B cell (primary cell): ENCODE measurements around the gene THSD4. TPM values are rescaled to one million over a fixed set of nuclear protein-coding genes. Genes with fewer than 3 reads are reported as not detected.

Experiments used
- ATAC-seq: fragments of 200-7000 bp; cut with Tn5 transposase; one replicate; pipeline ENCODE4 v1.10.0; 2021; ENCODE audit warnings: low read depth, mild to moderate bottlenecking, moderate number of reproducible peaks, moderate library complexity
- CTCF ChIA-PET: fragments of 350-600 bp; sonication (Branson Sonifier 250); formaldehyde crosslinking; loops from one replicate; lab custom pipeline; 2021; ENCODE audit warnings: antibody characterized with exemption, inconsistent platforms; lab: Charles Lee
- POLR2A ChIA-PET: fragments of 350-600 bp; sonication (Branson Sonifier 250); formaldehyde crosslinking; loops from one replicate; lab custom pipeline; 2021; ENCODE audit warnings: antibody characterized with exemption; lab: Charles Lee
- DNase-seq: peaks from one replicate; pipeline ENCODE4 v3.0.0; 2013
- H2AFZ ChIP-seq: 2 replicates; pipeline ENCODE4 v1.6.1; 2012; ENCODE audit warnings: mild to moderate bottlenecking, low read depth, low read length; ENCODE audit not compliant: insufficient read depth, poor library complexity, severe bottlenecking
- H3K27ac ChIP-seq, 2 donors: 1 replicate in 1 of 2; 2 replicates in 1 of 2; pipeline ENCODE4 v1.5.1; 2012 to 2013; ENCODE audit warnings: low read length in 2 of 2, mild to moderate bottlenecking in 2 of 2, moderate library complexity in 1 of 2
- H3K27me3 ChIP-seq, 4 experiments: fragments of 200-600 bp in 1 of 4; sonication (generic) in 1 of 4; replicated peaks in 1 of 4; 1 replicate in 2 of 4; 2 replicates in 2 of 4; pipeline versions ENCODE4 v1.6.1 to v1.7.0; 2013 to 2016; ENCODE audit warnings: low read length in 3 of 4, mild to moderate bottlenecking in 2 of 4, mixed read lengths in 1 of 4, moderate library complexity in 1 of 4; ENCODE audit not compliant: insufficient read depth in 4 of 4, control insufficient read depth in 3 of 4; ENCODE audit errors: control extremely low read depth in 1 of 4
- H3K36me3 ChIP-seq, 2 experiments: replicated peaks in 1 of 2; 1 replicate in 1 of 2; 2 replicates in 1 of 2; pipeline versions ENCODE4 v1.6.1 to v1.7.1; 2013; ENCODE audit warnings: low read length in 1 of 2; ENCODE audit not compliant: insufficient read depth in 2 of 2, control insufficient read depth in 1 of 2; ENCODE audit errors: control extremely low read depth in 1 of 2, extremely low read depth in 1 of 2
- H3K4me1 ChIP-seq, 2 donors: fragments of 200-600 bp in 1 of 2; sonication (generic) in 1 of 2; 1 replicate in 1 of 2; 2 replicates in 1 of 2; pipeline versions ENCODE4 v1.5.1 to v1.6.1; 2013 to 2017; ENCODE audit warnings: low read length in 2 of 2; ENCODE audit not compliant: control insufficient read depth in 2 of 2, insufficient read depth in 2 of 2
- H3K4me2 ChIP-seq: replicated peaks from 2 replicates; pipeline ENCODE3; 2012; ENCODE audit warnings: mild to moderate bottlenecking, low read depth, low read length; ENCODE audit not compliant: poor library complexity, severe bottlenecking
- H3K4me3 ChIP-seq, 5 experiments: fragments of 200-600 bp in 1 of 5; sonication (generic) in 1 of 5; 1 replicate in 3 of 5; 2 replicates in 2 of 5; pipeline versions ENCODE4 v1.5.1 to v1.7.0; 2011 to 2016; ENCODE audit warnings: low read length in 4 of 5, mild to moderate bottlenecking in 4 of 5, low read depth in 2 of 5, control low read depth in 1 of 5, moderate library complexity in 1 of 5; ENCODE audit not compliant: insufficient read depth in 1 of 5; ENCODE audit errors: control extremely low read depth in 1 of 5, extremely low read depth in 1 of 5
- H3K79me2 ChIP-seq: fragments of 200-600 bp; sonication (generic); one replicate; pipeline ENCODE4 v1.6.0; 2016; ENCODE audit warnings: low read length; ENCODE audit not compliant: control insufficient read depth, insufficient read depth
- H3K9ac ChIP-seq: fragments of 200-600 bp; sonication (generic); 2 replicates; pipeline ENCODE4 v1.6.1; 2017; ENCODE audit warnings: mild to moderate bottlenecking, low read length, moderate library complexity
- H3K9me3 ChIP-seq, 3 donors: one replicate each; pipeline versions ENCODE4 v1.6.1 to v1.7.1; 2013; ENCODE audit warnings: low read length in 2 of 3; ENCODE audit not compliant: control insufficient read depth in 2 of 3, insufficient read depth in 1 of 3; ENCODE audit errors: control extremely low read depth in 1 of 3
- H4K20me1 ChIP-seq: 2 replicates; pipeline ENCODE4 v1.6.0; 2012; ENCODE audit warnings: mild to moderate bottlenecking, low read length; ENCODE audit not compliant: insufficient read depth, control insufficient read depth, poor library complexity, severe bottlenecking
- H3K27ac Mint-ChIP-seq: one replicate; pipeline ENCODE4 v1.8.0; 2021; ENCODE audit warnings: mixed read lengths
- H3K27me3 Mint-ChIP-seq: one replicate; pipeline ENCODE4 v1.8.0; 2021; ENCODE audit warnings: mixed read lengths
- H3K4me1 Mint-ChIP-seq: one replicate; pipeline ENCODE4 v1.8.0; 2021; ENCODE audit warnings: mixed read lengths
- H3K4me3 Mint-ChIP-seq: one replicate; pipeline ENCODE4 v1.8.0; 2021; ENCODE audit warnings: mixed read lengths
- H3K9me3 Mint-ChIP-seq: one replicate; pipeline ENCODE4 v1.8.0; 2022; ENCODE audit warnings: mixed read lengths; ENCODE audit not compliant: insufficient read depth
- EZH2 ChIP-seq: IDR thresholded peaks from 2 replicates; pipeline ENCODE4 v1.6.1; 2012; ENCODE audit warnings: borderline replicate concordance, low read depth, mild to moderate bottlenecking, moderate library complexity, low read length; ENCODE audit not compliant: insufficient read depth, poor library complexity, severe bottlenecking
- WGBS: methylation state at CpG from one replicate; pipeline ENCODE4 v1.1.5; 2013; ENCODE audit warnings: missing lambda C conversion rate; ENCODE audit not compliant: insufficient coverage; 5-methylcytosine and 5-hydroxymethylcytosine counted together
- intact Hi-C: fragments of 100-400 bp; cut with micrococcal nuclease; formaldehyde crosslinking; loops from one replicate; pipeline ENCODE4 v1.10.0; 2022
- polyA plus RNA-seq: library from polyadenylated mRNA; depleted of rRNA; stranded (reverse); fragments of >200 nt; gene quantifications from 2 replicates; pipeline ENCODE4 v1.2.3, GENCODE V29; 2012
- total RNA-seq, 2 donors: library from RNA; stranded (reverse); fragments of 120-200 nt in 1 of 2; gene quantifications; 1 replicate in 1 of 2; 2 replicates in 1 of 2; pipeline versions ENCODE4 v1.2.3 to v1.2.4, GENCODE V29; 2013 to 2022
- TF ChIP-seq, protein P1 (sequence below): fragments of 200-600 bp; IDR thresholded peaks from one replicate; pipeline ENCODE4 v1.8.0; 2022; ENCODE audit warnings: antibody characterized with exemption, mild to moderate bottlenecking

Gene THSD4
- total and polyA plus RNA-seq, 2 donors (not counting 1 experiment from before 2014, with no cell fraction given): not detected

DNA sequence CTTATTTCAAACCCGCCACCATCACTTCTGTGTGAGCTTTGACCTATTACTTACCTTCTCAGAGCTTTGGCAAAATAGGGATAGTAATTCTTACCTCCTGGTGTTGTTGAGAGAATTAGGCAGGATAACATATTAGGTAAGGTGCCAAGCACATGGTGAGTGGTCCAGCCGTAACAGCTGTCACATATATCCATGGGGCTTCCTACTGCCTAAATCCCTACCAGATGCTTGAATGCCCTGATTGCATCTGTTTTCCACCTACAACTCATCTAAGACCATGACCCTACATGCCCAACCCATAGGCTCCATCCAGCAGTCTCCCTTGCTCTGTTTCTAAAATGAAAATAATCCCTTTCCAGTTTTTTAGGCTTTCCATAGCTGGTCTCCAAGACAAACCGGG, 532.8 kb downstream of the THSD4 start:
- Histone ChIP-seq H3K27me3 (no peaks in the 10 kb centered on the region), H3K27ac (no peak overlapping the region), H3K4me1 (no peaks in the 10 kb centered on the region), H2AFZ (no peak overlapping the region), H4K20me1 (no peaks in the 10 kb centered on the region), H3K4me3 (no peak overlapping the region), H3K4me2 (no peak overlapping the region), H3K9me3 (no peaks in the 10 kb centered on the region), H3K9ac (no peak overlapping the region), H3K79me2 (no peaks in the 10 kb centered on the region), H3K36me3 (no peaks in the 10 kb centered on the region)
- POLR2A ChIA-PET: no interaction called here
- DNase-seq: no peak
- Mint-ChIP-seq H3K9me3 (peaks cover 5% of the 10 kb centered on the region), H3K4me3 (no peak overlapping the region), H3K27me3 (peaks cover 2% of the 10 kb centered on the region), H3K27ac (no peak overlapping the region), H3K4me1 (no peaks in the 10 kb centered on the region)
- 100% methylated on average over 1 of the region's 3 CpGs for WGBS
- CTCF ChIA-PET: no interaction called here
- no peak for ATAC-seq
- intact Hi-C loops: no loop called here
- TF ChIP-seq, protein P1, sequence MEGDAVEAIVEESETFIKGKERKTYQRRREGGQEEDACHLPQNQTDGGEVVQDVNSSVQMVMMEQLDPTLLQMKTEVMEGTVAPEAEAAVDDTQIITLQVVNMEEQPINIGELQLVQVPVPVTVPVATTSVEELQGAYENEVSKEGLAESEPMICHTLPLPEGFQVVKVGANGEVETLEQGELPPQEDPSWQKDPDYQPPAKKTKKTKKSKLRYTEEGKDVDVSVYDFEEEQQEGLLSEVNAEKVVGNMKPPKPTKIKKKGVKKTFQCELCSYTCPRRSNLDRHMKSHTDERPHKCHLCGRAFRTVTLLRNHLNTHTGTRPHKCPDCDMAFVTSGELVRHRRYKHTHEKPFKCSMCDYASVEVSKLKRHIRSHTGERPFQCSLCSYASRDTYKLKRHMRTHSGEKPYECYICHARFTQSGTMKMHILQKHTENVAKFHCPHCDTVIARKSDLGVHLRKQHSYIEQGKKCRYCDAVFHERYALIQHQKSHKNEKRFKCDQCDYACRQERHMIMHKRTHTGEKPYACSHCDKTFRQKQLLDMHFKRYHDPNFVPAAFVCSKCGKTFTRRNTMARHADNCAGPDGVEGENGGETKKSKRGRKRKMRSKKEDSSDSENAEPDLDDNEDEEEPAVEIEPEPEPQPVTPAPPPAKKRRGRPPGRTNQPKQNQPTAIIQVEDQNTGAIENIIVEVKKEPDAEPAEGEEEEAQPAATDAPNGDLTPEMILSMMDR: no peak
- no peak for TF ChIP-seq EZH2

DNA sequence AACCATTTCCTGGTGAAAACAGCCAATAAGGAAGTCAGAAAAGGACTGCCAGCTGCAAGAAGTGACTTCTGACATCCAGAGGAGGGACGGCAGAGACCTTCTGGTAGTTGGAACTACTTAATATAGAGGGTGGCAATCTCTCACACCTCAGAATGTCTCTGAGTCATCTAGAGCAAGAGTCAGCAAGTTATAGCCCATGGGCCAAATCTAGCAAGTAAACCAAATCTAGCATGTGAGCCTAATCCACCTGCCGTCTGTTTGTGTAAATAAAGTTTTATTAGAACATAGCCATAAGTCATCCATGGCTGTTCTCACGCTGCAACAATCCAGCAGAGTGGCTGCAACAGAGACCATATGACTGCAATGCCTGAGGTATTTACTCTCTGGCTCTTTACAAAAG, 534.6 kb downstream of the THSD4 start:
- 100% methylated on average over 2 of the region's 3 CpGs for WGBS
- no peak for DNase-seq

More for the DNA sequence above, 534.6 kb downstream of the THSD4 start:
- H3K27ac ChIP-seq: no peak overlapping the region
- H3K9ac ChIP-seq: no peak overlapping the region
- no peak overlapping the region for H3K27ac Mint-ChIP-seq
- ChIA-PET CTCF (no interaction called here), POLR2A (no interaction called here)
- H2AFZ ChIP-seq: no peak overlapping the region
- no peak overlapping the region for H3K4me2 ChIP-seq
- H3K27me3 ChIP-seq: no peaks in the 10 kb centered on the region
- H4K20me1 ChIP-seq: no peaks in the 10 kb centered on the region
- H3K4me1 ChIP-seq: no peaks in the 10 kb centered on the region
- peaks cover 2% of the 10 kb centered on the region for H3K27me3 Mint-ChIP-seq
- intact Hi-C loops: no loop called here
- H3K4me1 Mint-ChIP-seq: no peaks in the 10 kb centered on the region
- H3K9me3 Mint-ChIP-seq: peaks cover 5% of the 10 kb centered on the region
- no peaks in the 10 kb centered on the region for H3K79me2 ChIP-seq
- H3K4me3 Mint-ChIP-seq: no peak overlapping the region
- TF ChIP-seq, protein P1: no peak
- TF ChIP-seq EZH2: no peak
- ATAC-seq: no peak
- no peak overlapping the region for H3K4me3 ChIP-seq
- H3K9me3 ChIP-seq: no peaks in the 10 kb centered on the region
- H3K36me3 ChIP-seq: no peaks in the 10 kb centered on the region
